Astrocyte of the spinal cord (primary cell): Measurements from ENCODE around the gene CCT4.
"Not testable (repeated sequence)": the region's sequence is repeated elsewhere in the genome, so short reads cannot be mapped to it uniquely, and the experiment has no call there.

Source experiments
- DNase-seq: peaks from one replicate; pipeline ENCODE4 v3.0.0; 2011; ENCODE audit warnings: low read depth, low spot score
- H3K4me3 ChIP-seq: 2 replicates; pipeline ENCODE4 v1.5.1; 2011; ENCODE audit warnings: low read depth, mild to moderate bottlenecking, low read length, moderate library complexity
- CTCF ChIP-seq: IDR thresholded peaks from 2 replicates; pipeline ENCODE4 v1.5.1; 2012; ENCODE audit warnings: low read depth, mild to moderate bottlenecking, low read length, inconsistent platforms
- in situ Hi-C: cut with HindIII; loops from 2 replicates; pipeline ENCODE4 v1.10.0; 2017; ENCODE audit warnings: low sequenced_read_pairs

The CCT4 gene

GRCh38 chr2:61924895-61925663 is 36.6 kb upstream of the CCT4 start:
- in situ Hi-C loops, result no loop called here
- no peak for DNase-seq
- TF ChIP-seq CTCF, result no peak
- H3K4me3 ChIP-seq, result no peak overlapping the region

GRCh38 chr2:61922714-61923113 is 34.3 kb upstream of the CCT4 start:
- DNase-seq, result no peak
- in situ Hi-C loops, result no loop called here
- no peak overlapping the region for H3K4me3 ChIP-seq
- TF ChIP-seq CTCF, result no peak

- DNase-seq, result no peak
- in situ Hi-C loops, result no loop called here
- no peak overlapping the region for H3K4me3 ChIP-seq
Observed at GRCh38 chr2:61920548-61920947, 32.1 kb upstream of the CCT4 start.

GRCh38 chr2:61914794-61915193 is 26.3 kb upstream of the CCT4 start:
- H3K4me3 ChIP-seq, in situ Hi-C loops, DNase-seq: not testable (repeated sequence)

More at GRCh38 chr2:61920548-61920947, 32.1 kb upstream of the CCT4 start:
- no peak for TF ChIP-seq CTCF

GRCh38 chr2:61911510-61911909 is 23.1 kb upstream of the CCT4 start:
- TF ChIP-seq CTCF, result no peak
- DNase-seq, result no peak
- in situ Hi-C loops, result no loop called here
- no peak overlapping the region for H3K4me3 ChIP-seq

GRCh38 chr2:61910603-61911002 is 22.1 kb upstream of the CCT4 start:
- no peak overlapping the region for H3K4me3 ChIP-seq
- TF ChIP-seq CTCF, result peak; percentile 16
- no peak for DNase-seq
- in situ Hi-C loops, result no loop called here

GRCh38 chr2:61909116-61909515 is 20.7 kb upstream of the CCT4 start:
- in situ Hi-C loops, result no loop called here
- TF ChIP-seq CTCF, result no peak
- H3K4me3 ChIP-seq, result no peak overlapping the region
- DNase-seq, result no peak
